HL-60/S4 treated with retinoic acid at 250 ng/mL for 4 days and 3 days (cell line): Measurements from ENCODE around the gene FGF19.
"Not testable (repeated sequence)": the region's sequence is repeated elsewhere in the genome, so short reads cannot be mapped to it uniquely, and the experiment has no call there.

Experiments used
- in situ Hi-C: fragments of 300-500 bp; cut with MboI; formaldehyde crosslinking; loops from 2 replicates; pipeline ENCODE4 v1.7.0; 2022; ENCODE audit warnings: low sequenced_read_pairs

The FGF19 gene

GRCh38 chr11:69697861-69698260 lies 6.0 kb downstream of the FGF19 start:
- in situ Hi-C loops: no loop called here

DNA sequence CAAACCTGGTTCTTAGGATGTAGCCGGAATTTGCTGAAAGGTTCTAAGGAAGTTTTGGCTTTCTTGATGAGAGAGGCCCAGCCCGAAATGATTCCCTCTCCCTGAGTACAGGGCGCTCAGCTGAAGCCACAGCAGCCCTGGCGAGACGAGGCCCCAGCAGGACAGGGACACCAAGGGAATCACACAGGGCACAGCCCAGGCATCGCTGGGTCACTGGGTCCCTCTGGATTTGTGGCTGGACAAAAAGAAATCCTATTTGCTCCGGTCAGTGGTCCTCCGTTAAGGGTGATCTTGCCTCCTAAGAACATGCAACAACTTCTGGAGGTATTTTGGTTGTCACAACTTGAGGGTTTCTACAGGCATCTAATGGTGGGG lies 6.4 kb downstream of the FGF19 start:
- in situ Hi-C loops: no loop called here

DNA sequence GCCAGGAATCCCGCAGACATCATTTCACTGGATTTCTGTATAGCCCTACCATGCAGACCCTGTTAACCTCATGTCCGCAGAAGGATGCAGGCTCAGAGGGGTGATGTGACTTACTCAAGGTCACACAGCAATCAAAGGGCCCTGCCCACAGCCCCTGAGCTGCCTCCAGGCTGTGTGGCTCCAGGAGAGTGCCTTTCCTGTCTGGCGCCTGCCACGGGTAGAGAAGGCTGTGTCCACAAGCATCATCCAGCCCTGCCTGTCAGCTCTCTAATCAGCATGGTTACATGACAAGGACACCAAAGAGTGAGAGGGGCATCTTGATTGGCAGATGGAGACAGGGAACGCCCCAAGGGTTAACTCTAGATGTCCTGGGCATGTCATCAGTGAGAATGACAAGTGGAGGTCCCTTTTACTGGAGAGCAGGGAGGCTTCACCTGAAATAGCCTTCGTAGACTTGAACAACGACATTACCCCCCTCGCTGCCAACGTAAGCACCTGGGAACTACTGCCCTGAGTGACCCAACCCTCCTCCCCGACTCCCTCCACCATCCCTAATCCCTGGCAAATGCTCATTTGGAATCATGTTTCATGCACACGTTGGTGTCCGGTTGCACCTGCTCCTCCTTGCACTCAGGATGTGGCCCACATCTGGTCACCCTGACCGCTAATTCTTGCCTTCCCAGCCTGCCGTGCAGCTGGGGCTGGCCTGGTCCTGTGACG lies 6.9 kb downstream of the FGF19 start:
- in situ Hi-C loops: no loop called here

GRCh38 chr11:69695995-69696394 lies 7.8 kb downstream of the FGF19 start:
- in situ Hi-C loops: not testable (repeated sequence)

DNA sequence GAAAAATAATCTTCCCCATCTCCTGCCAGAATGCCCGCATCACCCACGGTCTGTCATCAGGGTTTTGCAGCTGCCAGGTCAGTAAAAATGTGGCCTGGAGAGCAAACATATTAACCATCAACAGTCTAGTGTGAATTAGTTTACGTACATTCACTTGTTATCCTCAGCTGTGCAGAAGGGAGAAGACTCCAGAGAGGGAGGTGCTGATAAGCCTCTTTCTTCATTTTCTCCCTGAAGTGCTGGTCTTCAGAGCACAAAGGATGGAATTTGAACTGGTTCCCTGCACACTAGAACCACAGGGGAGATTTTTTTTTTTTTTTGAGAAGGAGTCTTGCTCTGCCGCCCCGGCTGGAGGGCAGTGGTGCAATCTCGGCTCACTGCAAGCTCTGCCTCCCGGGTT lies 8.2 kb downstream of the FGF19 start:
- in situ Hi-C loops: no loop called here

- in situ Hi-C loops: no loop called here
These were observed 9.0 kb downstream of the FGF19 start for GRCh38 chr11:69694781-69695180.

DNA sequence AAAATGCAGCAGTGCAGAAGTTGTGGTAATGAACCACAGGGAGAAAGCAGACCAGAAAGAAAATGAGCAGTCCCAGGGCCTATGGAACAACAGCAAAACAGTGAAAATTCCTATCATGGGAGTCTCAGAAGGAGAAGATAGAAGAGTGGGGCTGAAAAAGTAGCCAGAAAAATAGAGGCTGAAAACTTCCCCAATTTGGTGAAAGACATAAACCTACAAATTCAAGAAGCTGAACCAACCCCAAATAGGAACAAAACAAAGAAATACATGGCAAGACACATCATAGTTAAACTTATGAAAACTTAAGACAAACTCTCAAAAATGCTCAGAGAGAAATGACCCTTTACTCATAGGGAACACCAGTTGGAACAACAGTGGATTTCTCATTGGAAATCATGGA lies 11.4 kb downstream of the FGF19 start:
- in situ Hi-C loops: no loop called here

DNA sequence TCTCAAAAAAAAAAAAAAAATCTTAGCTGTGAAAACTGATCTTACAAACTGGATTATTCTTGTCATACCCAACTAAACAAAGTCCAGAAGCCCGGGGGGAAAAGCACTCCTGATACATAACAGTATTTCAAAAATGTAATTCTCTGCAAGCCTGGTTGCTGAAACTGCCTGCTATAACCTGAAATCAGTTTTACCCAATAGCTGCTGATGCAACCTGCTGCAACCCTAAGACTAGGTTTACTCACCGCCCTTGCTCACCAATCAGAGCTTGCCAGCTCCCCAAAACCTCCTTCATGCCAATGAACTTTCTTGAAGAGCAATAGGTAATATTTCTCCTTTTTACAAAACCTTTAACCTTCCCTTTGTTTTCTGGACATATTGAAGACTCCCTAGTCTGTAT lies 12.4 kb downstream of the FGF19 start:
- in situ Hi-C loops: no loop called here

- in situ Hi-C loops: loop anchor here (10.0 kb wide), 1 partner anchor 205 kb away; no protein-coding TSS in a partner anchor
These were observed 14.1 kb downstream of the FGF19 start for GRCh38 chr11:69689484-69690319.

GRCh38 chr11:69687969-69688771 lies 15.7 kb downstream of the FGF19 start:
- in situ Hi-C loops: loop anchor here (10.0 kb wide), 1 partner anchor 207 kb away; no protein-coding TSS in a partner anchor

- in situ Hi-C loops: loop anchor here (10.0 kb wide), 1 partner anchor 208 kb away; no protein-coding TSS in a partner anchor
These were observed 17.0 kb downstream of the FGF19 start for GRCh38 chr11:69686856-69687255.

DNA sequence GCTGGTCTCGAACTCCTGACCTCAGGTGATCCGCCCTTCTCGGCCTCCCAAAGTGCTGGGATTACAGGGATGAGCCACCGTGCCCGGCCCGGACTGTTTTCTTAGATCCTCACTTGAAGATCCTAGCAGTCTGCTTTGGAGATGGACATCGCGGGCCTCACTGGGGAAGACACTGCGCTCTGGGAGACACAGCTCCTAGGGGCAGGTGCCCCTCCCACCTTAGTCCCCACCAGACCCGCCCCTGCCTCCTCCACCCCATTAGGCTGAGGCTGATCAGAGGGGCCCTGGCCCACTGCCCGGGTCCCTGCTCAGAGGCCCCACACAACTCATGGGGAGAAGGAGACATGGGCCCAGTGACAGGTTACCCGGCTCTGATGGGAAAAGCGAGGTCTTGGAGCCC lies 17.4 kb downstream of the FGF19 start:
- in situ Hi-C loops: loop anchor here (10.0 kb wide), 1 partner anchor 208 kb away; no protein-coding TSS in a partner anchor

- in situ Hi-C loops: loop anchor here (10.0 kb wide), 1 partner anchor 209 kb away; no protein-coding TSS in a partner anchor
These were observed 18.5 kb downstream of the FGF19 start for GRCh38 chr11:69685348-69685747.

- in situ Hi-C loops: loop anchor here (10.0 kb wide), 1 partner anchor 210 kb away; no protein-coding TSS in a partner anchor
These were observed 19.2 kb downstream of the FGF19 start for GRCh38 chr11:69684651-69685050.

DNA sequence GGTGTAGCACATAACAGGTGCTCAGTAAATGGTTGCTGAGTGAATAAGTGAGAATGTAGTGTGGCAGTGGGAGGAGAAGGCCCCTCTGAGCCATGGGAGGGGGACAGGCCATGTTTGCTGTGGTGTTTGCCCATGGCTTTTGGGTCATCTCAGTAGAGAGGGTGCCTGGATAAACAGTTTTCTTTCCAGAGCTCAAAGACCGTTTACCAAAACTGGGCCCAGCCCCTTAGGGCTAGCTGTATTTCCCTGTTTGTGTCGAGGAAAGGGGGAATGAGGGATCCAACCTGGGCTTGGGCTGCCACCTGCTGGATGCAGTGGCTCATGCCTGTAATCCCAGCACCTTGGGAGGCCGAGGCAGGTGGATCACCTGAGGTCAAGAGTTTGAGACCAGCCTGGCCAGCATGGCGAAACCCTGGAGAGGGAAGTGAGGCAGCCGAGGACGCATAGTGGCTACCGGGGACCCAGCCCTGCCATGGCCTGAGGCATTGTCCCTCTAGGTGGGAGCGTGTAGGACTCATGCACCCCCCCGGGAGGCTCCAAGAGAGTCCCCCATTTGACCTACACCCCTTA lies 20.0 kb downstream of the FGF19 start:
- in situ Hi-C loops: loop anchor here (10.0 kb wide), 1 partner anchor 211 kb away; no protein-coding TSS in a partner anchor

DNA sequence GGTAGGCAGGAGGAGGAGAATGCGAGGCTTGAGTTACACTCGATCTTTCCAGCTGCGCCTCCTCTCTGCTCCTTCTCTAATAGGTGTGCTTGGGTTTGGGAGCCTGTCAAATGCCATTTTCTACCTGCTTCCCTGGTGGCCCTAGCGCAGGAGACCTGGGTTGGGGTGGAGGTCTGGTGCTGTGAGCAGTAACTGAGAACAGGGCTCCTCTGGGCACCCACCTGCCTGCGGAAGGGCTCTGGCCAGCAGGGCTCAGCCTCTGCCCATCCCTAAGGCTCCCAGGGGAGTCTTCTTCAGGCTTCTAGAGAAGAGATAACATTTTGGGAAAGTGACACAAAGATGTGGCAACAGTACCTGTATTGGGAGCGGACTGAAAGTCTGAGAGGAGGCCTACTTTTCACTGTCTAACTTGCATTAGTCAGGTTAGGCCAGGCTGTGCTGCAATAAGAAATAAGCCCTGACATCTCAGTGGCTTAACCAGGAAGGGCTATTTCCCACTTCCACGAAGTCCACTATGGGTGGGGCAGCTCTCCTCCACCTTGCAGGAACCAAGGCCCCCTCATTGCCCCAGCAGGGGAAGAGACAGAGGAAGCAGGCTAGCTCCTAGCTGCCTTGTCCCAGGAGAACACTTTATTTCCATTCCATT lies 21.0 kb downstream of the FGF19 start:
- in situ Hi-C loops: loop anchor here (10.0 kb wide), 1 partner anchor 212 kb away; no protein-coding TSS in a partner anchor

DNA sequence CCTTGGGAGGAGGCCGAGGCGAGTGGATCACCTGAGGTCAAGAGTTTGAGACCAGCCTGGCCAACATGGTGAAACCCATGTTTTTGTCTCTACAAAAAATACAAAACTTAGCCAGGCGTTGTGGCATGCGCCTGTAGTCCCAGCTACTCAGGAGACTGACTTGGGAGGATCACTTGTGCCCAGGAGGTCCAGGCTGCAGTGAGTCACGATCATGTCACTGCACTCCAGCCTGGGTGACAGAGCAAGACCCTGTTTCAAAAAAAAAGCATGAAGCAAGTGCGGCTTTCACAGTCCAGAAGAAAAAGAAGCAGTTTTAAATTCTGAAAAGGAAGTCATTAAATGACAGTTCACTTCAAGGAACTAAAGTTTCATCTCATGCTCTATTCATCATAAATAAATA lies 21.6 kb downstream of the FGF19 start:
- in situ Hi-C loops: loop anchor here (10.0 kb wide), 1 partner anchor 213 kb away; no protein-coding TSS in a partner anchor

GRCh38 chr11:69680688-69681087 lies 23.1 kb downstream of the FGF19 start:
- in situ Hi-C loops: loop anchor here (10.0 kb wide), 1 partner anchor 214 kb away; no protein-coding TSS in a partner anchor

DNA sequence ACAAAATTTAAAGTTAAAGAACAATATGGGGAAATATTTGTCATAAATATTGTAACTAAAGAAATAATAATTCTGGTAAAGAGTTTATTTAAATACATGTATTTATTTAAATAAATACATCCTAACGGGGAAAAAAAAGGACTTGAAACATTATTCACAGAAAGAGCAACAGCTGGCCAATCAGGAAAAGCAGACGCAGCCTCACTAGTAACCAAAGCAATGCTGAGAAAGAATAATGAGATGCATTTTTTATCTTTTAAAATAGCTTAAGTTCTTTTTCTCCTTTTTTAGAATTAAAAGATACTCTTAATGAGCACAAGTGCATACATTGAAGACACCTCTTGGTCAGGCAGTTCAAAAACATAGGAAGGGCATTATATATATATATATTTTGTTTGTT lies 26.1 kb downstream of the FGF19 start:
- in situ Hi-C loops: no loop called here
